Right ventricle myocardium superior (tissue), 1 donor: ENCODE results near the gene DYNC1I2. TPM values are rescaled to one million over a fixed set of nuclear protein-coding genes. Genes with fewer than 3 reads are reported as not detected.

Experiments used
- ATAC-seq: fragments of 200-7000 bp; cut with Tn5 transposase; one replicate; pipeline ENCODE4 v1.9.1; 2020; ENCODE audit warnings: mild to moderate bottlenecking; ENCODE audit not compliant: poor library complexity
- DNase-seq: peaks from one replicate; pipeline ENCODE4 v3.0.0-alpha.2; 2020
- intact Hi-C: fragments of 100-400 bp; cut with DNase I; formaldehyde crosslinking; loops from one replicate; pipeline ENCODE4 v1.11.2; 2022
- total RNA-seq: library from RNA; stranded (reverse); fragmentation: NEBNext Ultra II Directional; extraction: Animal tissue kit (Norgen Biotek cat#: 25700); gene quantifications from one replicate; pipeline ENCODE4 v1.2.1, GENCODE V29; 2021
- donor health status: DM: no; HTN: yes; CAD: no; lungs with severe emphysema.

The DYNC1I2 gene
- total RNA-seq, 1 donor from 2014 or later, result 70.0 TPM

DNA sequence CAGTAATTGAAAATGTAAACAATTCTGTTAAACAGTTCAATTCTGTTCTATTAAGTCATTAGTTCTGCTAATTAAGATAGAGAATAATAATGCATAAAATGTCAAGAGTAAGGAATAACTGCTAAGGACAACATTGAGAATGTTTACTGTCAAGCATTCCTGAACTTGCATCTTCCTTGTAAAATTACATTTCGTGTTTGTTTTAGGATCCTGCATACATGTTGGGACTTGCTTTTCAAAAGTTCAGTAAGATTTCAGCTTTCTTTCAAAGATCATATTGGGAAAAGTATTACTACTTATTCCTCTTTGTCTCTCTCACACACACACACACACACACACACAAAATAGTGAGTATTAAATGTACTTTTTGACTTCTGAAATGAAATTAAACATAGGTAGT, 20.5 kb downstream of the DYNC1I2 start:
- intact Hi-C loops, result loop anchor here (10.0 kb wide), 1 partner anchor 407 kb away; no protein-coding TSS in a partner anchor
- no peak for ATAC-seq

DNA sequence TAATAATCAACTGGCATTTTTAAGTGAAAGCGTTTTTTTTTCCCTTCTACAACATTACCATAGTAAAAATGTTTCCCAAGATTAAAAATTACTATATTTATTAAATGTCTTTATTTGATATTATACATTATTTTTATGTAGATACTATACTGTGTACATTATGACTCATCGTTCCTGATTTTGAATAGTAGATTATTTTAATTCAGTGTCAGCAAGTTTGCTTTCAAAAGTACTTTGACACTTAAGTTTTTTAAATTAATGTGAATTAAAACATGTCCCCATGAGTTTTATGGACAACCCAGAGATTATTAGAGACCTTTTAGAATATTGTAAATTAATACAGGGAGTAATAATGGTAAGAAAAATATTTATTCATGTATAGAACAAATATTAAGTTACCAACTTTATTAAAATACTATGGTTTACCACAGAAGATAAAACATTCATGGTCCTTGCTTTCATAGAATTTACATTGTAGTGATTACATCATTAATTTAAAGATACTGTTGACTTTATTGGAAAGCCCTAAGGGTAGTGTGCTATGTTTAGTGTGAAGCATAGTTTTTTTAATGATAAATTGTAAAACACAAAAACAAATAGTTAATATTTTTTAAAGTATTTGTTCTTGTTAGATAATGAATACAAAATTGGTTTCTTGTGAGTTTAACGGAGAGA, 21.9 kb downstream of the DYNC1I2 start:
- DNase-seq, result no peak
- no peak for ATAC-seq
- intact Hi-C loops, result loop anchor here (10.0 kb wide), 1 partner anchor 406 kb away; no protein-coding TSS in a partner anchor

More for the DNA sequence above, 20.5 kb downstream of the DYNC1I2 start:
- DNase-seq, result no peak

DNA sequence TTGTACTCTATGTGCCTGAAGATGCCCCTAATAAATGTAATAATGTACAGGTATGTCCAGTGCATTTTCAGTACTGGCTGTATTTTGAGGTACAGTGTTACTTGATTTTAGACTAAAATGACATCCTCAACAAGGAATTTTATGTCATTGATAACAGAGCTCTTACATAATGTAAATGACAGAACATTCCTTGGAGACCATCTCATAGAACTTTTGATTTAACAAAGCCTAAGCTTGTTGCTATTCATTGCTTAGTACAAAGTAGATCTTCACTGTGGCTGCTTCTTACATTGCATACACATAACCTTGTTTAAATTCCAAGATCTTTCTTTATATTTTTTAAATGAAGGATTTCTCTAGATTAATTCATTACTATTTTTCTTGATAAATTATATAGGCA, 24.1 kb downstream of the DYNC1I2 start:
- intact Hi-C loops, result no loop called here
- no peak for ATAC-seq
- no peak for DNase-seq

DNA sequence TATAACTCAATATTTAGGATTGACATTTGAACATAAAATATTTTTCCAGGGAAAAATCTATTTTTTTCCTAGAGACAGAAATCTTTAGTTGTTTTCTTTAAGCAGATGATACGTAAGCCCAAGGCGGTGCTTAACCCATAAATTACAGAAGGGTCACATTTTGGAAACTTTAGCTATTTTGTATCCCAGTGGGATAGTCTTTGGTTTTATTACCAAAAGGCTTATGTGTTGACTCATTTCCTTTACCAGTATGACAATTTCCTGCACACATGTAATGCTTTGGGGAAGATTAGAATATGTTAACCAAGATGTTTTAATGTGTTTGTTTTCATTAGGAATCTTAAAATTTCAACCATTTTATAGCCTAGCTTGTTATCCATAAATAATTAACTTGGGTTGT, 24.8 kb downstream of the DYNC1I2 start:
- ATAC-seq (no peak), DNase-seq (no peak)
- intact Hi-C loops, result no loop called here

DNA sequence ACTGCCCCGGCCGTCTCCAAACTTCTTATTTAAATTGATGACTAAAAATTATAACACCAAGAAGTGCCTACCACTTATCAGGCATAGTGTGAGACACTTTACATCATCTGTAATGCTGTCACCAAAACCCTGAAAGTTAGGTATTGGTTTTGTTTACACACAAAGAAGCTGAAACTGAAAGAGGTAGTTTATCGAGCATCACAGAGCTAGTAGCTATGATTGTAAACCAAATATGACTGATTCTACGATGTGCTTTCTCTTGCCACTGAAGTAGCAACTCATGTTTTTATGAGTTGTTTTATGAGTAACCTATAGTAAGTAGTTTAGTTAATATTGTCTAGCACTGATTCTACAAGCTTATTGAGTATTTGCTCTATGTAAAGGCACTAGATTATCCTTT, 31.5 kb downstream of the DYNC1I2 start:
- no peak for DNase-seq
- intact Hi-C loops, result no loop called here
- no peak for ATAC-seq

DNA sequence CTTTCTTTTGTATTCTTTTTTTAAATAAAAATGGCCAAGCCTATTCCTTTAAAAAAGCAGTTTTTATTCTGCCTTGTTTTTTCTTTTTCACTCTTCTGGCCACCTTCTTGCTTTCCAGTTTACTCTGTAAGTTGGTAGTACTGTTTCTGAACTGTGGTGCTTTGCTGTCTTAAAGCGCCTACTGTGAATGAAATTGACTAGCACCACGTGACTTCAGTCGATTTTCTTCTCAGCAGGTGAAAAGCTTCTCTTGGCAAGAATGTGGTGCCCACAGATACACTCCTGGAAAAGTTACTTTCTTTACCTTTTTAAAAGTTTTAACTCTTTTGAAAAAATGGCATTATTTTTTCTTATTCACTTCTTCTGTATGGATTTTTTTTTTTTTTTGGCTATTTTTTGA, 32.4 kb downstream of the DYNC1I2 start:
- ATAC-seq (no peak), DNase-seq (no peak)
- intact Hi-C loops, result no loop called here

DNA sequence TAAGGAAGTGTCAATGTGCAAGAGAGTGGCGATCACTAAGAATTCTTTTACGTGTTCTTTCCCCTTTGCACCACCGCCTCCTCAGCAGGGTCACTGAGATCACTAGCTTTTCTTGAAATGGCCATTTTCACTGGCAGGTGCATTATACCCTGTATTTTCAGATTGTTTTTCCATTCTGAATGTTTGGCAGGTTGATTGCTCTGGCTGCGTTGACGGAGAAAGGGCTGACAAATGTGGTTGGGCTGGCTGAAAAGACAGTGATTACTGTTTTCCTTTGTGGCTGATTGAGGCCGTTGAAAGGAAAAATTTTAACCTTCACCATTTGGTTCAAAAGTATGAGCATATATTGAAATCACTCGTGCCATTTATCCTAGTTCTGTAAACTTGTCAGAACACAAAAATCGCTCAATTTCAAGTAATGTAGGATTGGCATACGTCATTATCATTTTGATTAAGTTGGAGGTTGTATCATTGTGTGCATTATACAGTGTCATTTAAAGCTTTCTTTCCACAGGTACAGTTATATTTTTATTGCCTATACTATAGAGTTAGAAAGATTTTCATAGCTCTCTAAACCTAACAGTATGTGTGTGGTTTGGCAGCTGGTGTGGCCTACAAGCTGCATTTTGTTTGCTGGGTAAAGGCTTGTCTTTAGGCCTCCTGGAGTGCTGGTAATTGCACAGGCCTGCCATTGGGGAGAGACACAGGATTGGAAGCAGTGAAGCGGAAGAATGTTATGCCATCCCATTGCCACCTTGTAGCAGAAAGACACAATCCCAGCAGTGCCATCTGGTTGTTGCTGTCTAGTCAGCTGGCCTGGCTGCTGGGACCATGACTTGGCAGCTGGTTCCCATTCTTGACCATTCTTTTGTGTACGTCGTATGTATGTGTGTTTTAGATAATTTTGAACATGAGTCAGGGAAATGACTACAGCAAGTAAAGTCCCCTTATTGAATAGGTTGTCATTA, 36.7 kb downstream of the DYNC1I2 start:
- intact Hi-C loops, result no loop called here
- ATAC-seq (no peak), DNase-seq (no peak)

DNA sequence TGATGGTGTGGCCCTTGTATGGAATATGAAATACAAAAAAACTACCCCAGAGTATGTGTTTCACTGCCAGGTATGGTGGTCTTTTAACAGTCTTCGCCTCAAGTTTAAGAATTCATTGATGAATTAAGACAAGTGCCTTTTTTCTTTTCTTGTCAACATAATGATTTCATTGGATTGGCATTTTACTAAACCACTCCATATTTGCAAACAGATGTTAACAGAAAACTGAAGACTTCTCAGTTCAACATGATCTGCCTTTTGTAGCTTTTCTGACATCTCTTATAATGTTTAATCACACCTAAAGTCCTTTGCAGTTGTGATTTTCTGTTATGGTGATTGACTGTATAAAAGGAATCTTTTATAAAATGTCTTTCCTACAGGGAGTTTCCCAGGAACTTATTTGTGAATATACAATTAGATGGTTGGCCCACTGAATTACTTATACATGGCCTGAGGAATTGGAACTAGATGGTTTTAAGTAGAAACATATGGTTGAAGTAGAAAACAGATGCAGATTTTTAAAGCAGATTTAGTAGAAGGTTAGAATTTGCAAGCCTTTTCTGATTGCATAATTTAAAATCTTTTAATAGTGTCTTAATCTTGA, 39.7 kb downstream of the DYNC1I2 start:
- intact Hi-C loops, result no loop called here
- no peak for ATAC-seq
- no peak for DNase-seq

DNA sequence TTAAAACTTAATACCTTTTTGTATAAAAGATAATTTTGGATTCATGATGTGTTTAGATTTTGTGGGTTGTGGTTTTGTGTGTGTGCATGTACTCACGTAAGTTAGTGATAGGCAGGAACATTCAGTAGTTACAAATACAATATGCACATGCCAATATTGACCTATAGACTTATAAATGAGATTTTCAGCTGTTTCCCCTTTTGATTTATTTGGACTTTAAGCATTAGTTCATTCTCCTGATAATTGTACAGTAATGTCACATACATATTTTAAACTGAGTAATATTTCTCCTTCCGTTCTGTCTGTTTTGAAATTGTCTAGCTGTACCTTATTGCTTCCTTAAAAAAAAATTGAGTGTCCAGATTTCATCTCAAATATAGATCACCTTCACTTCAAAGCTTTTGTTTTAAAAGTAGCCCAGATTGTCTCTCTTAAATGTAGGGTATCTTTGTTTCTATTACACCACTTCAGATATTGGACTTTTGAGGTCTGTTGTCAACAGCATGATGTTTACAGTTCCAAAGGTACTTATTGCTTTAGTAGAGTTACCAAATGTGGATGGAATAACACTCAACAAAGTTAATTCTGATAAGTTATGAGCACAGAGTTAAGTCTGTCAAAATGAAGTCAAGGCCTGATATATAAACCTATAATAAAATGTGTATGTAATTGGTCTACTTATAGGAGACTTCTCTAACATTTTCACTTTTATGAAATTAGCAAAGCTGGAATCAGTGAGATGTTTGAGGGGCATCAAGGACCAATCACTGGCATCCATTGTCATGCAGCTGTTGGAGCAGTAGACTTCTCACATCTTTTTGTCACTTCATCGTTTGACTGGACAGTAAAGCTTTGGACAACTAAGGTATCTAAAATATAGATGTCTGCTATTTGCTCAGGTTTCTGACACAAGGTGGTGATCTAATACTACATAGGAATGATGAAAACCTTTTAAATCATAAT, 42.0 kb downstream of the DYNC1I2 start:
- intact Hi-C loops, result no loop called here
- ATAC-seq (no peak), DNase-seq (no peak)

DNA sequence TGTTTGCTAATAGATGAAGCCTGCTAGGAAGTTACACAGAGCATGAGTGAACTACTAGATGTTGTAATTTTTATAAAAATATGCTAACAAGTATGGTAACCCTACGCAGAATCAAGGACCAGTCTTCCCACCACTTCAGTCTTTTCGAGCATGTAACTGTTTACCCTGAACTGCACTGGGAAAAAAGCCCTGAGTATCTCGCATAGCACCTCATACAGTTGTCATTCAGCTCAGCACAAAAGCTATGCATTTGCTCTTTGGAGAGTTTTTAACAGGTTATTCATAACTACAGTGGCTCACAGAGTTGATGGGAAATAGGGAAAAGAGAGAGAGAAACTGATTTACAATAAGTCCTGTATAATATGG, 42.7 kb downstream of the DYNC1I2 start:
- no peak for DNase-seq
- intact Hi-C loops, result no loop called here
- ATAC-seq, result no peak

DNA sequence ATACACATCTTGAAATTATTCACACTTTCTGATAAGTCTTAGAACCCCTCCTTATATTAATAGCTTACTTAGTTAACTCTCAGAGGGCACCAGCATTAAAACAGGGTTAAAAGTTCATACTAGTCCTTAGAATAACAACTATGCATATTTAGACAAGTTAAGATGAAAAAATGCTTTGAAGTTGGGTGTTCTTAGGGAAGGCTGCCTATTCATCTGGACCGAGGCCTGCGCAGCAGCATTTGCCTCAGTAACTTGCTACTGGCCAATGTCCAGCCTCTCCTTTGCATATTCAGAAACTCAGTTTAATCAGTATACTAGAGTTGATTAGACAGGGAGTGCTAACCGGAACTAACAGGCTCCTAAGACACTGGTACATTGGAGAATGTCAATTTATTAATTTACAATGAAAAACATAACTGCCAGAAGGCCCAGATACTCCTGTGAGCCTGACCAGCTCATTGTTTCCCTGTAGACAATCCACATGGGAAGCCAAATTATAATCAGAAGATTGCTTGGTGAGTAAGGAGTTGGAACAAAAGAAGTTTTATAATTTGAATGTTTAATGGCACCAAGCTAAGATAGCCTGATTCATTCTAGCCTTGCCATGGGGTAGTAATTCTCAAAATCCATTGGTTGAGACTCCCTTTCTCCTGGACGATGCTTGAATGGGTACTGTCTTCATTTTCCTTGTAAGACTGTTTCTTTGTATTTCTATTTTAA, 48.9 kb downstream of the DYNC1I2 start:
- intact Hi-C loops, result no loop called here
- DNase-seq (no peak), ATAC-seq (no peak)

DNA sequence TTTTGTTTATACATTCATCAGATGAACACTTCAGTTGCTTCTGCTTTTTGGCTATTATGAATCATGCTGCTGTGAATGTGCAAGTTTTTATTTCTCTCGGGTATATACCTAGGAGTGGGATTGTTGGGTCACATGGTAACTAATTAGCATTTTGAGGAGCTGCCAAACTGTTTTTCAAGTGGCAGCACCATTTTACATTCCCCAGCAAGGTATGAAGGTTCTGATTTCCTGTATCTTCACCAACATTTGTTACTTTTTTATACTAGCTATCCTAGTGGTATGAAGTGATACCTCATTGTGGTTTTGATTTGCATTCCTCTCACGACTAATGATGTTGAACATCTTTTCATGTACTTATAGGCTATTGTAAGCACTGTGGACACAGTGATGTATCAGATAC, 53.9 kb downstream of the DYNC1I2 start:
- ATAC-seq (no peak), DNase-seq (no peak)
- intact Hi-C loops, result no loop called here

DNA sequence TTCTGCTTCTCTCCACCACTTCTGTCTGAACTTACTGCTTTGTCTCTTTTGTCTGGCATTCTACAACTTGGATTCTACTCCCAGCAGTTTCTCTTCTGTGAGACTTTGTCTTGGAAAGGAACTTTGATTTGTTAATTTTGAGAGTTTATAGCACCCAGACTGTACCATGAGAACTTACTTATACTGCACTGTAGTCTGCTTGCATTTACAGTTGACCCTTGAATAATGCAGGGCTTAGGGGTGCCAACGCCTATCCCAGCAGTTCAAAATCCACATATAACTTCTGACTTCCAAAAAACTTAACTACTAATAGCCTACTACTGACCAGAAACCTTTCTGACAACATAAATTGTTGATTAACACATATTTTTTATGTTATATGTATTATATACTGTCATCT, 55.5 kb downstream of the DYNC1I2 start:
- ATAC-seq (no peak), DNase-seq (no peak)
- intact Hi-C loops, result no loop called here

DNA sequence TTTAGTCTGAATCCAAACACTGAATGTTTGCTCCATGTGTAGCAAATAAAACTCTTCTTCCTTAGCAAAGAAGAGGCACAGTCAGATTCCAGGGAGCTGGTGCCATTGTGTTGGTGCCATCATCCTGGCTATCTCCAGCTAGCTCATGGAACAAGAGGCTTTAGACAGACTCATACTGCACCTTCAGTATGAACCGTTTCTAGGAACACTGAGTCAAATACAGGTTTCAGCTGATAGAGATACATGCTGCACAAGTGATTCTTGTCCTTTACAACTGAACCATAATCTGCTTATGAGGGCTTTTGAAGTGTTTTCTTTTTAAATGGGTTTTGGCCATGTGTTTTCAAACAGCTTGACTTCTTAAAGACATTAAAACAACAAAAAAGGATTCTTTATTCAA, 57.9 kb downstream of the DYNC1I2 start:
- no peak for ATAC-seq
- no peak for DNase-seq
- intact Hi-C loops, result no loop called here

DNA sequence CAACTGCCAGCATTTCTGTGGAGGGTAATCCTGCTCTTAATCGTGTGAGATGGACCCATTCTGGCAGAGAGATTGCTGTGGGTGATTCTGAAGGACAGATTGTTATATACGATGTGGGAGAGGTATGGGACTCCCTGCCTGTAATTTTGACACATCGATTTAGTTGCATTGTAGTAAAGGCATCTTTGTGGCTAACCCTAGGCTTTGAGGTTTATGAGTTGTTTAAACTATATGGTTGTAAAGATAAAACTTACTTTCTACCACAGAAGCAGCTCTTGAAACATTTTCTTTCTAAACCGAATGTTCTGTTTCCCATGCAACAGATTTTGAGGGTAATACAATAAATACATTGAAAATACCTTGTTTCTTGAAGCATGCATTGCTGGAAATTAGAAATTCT, 58.5 kb downstream of the DYNC1I2 start:
- ATAC-seq, result no peak
- DNase-seq, result no peak
- intact Hi-C loops, result no loop called here

DNA sequence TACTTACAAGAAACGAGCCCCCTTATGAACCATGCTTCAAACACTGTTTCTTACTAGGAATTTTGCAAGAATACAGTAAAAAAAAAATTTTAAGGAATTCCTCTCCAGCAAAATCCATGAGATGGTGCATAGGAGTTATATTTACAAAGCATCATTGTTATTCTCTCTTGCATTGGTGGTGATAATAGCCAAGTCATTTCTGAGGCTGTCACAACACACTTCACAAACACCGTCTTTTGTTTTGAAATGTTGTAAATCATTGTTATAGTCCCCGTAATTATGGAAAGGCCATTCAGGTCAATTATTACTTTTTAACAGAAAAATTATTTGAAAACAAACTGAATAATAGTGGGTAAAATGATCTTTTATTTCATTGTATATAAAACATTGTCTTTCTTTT, 60.1 kb downstream of the DYNC1I2 start:
- ATAC-seq (no peak), DNase-seq (no peak)
- intact Hi-C loops, result no loop called here

DNA sequence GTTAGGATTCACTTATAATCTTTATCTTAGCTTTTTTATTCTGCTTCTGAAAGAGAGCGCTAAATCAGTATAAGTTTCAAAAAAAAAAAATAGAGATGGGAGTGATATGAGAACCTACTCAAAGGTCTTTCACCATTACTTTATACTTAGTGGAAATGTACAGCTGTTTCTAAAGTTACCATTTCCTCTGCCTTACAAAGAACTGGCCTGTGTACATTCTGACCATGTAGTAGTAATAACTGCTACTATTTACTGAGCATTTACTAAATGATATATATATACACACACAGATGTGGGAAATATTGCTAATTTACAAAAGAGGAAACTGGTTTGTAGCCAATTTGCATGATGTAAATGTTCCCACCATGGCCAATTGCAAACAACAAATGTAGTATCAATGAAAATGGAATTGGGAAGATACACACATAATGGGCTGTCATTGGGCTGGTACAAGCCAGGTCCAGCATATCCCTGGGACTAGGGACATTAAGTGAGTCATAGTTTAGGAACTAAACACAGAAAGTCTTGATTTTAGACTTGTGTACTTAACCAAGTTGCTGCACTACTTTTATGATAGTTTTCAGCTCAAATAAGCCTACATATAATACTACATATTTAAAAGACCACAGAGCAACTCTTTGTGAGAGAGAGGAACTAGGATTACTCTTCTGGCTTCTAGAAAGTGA, 67.1 kb downstream of the DYNC1I2 start:
- ATAC-seq, result no peak
- intact Hi-C loops, result no loop called here
- no peak for DNase-seq
